Smooth muscle cell of the brain vasculature (primary cell): ENCODE results near the gene ACTR3.
A peak's percentile ranks its signal among the peaks of the same experiment; 100 is the strongest.

Source experiments
- DNase-seq: peaks from one replicate; pipeline ENCODE4 v3.0.0-alpha.2; 2012; ENCODE audit warnings: low read depth, low spot score

Gene ACTR3

GRCh38 chr2:113876503-113877387, 13.1 kb upstream of the ACTR3 start:
- no peak for DNase-seq

GRCh38 chr2:113877711-113878598, 11.9 kb upstream of the ACTR3 start:
- DNase-seq, result no peak

GRCh38 chr2:113878743-113879142, 11.1 kb upstream of the ACTR3 start:
- DNase-seq, result no peak

GRCh38 chr2:113879457-113879856, 10.4 kb upstream of the ACTR3 start:
- no peak for DNase-seq

- no peak for DNase-seq
Observed at GRCh38 chr2:113886479-113887008, 3.3 kb upstream of the ACTR3 start.

GRCh38 chr2:113887009-113887792, 2.7 kb upstream of the ACTR3 start:
- DNase-seq, result no peak

GRCh38 chr2:113888641-113889470, 1.0 kb upstream of the ACTR3 start:
- DNase-seq, result no peak

GRCh38 chr2:113890253-113891235, 655 bp downstream of the ACTR3 start:
- DNase-seq, result no peak

- no peak for DNase-seq
Observed at GRCh38 chr2:113891265-113891959, 1.5 kb downstream of the ACTR3 start.

- DNase-seq, result no peak
Observed at GRCh38 chr2:113892004-113892710, 2.3 kb downstream of the ACTR3 start.

- peak; percentile 62 for DNase-seq
Observed at GRCh38 chr2:113894156-113894743, 4.4 kb downstream of the ACTR3 start.

GRCh38 chr2:113895301-113895700, 5.4 kb downstream of the ACTR3 start:
- no peak for DNase-seq

GRCh38 chr2:113895819-113896563, 6.1 kb downstream of the ACTR3 start:
- DNase-seq, result no peak

GRCh38 chr2:113896791-113897190, 6.9 kb downstream of the ACTR3 start:
- DNase-seq, result no peak

GRCh38 chr2:113898081-113898480, 8.2 kb downstream of the ACTR3 start:
- DNase-seq, result no peak

GRCh38 chr2:113899166-113899565, 9.3 kb downstream of the ACTR3 start:
- no peak for DNase-seq

GRCh38 chr2:113901943-113902342, 12.1 kb downstream of the ACTR3 start:
- DNase-seq, result no peak
